Natural killer cell (primary cell): ENCODE data around the gene ZNF564. TPM values are rescaled to one million over a fixed set of nuclear protein-coding genes. Genes with fewer than 3 reads are reported as not detected.

Experiments
- ATAC-seq, 3 donors: fragments of 150-1000 bp in 2 of 3; fragments of 200-7000 bp in 1 of 3; cut with Tn5 transposase; 1 replicate in 1 of 3; 2 replicates in 2 of 3; pipeline ENCODE4 v1.10.0; 2021; ENCODE audit warnings: mild to moderate bottlenecking in 2 of 3, moderate library complexity in 2 of 3
- DNase-seq, 2 donors: peaks; one replicate each; pipeline versions ENCODE4 v3.0.0 to v3.0.0-alpha.2; 2013 to 2021; ENCODE audit warnings: mixed read lengths in 1 of 2
- H3K27ac ChIP-seq: one replicate; pipeline ENCODE4 v1.5.1; 2013; ENCODE audit warnings: mild to moderate bottlenecking, low read length
- H3K27me3 ChIP-seq: one replicate; pipeline ENCODE4 v1.6.1; 2013; ENCODE audit warnings: low read length; ENCODE audit not compliant: control insufficient read depth, insufficient read depth
- H3K36me3 ChIP-seq: one replicate; pipeline ENCODE4 v1.6.1; 2013; ENCODE audit warnings: low read length; ENCODE audit not compliant: control insufficient read depth, insufficient read depth
- H3K4me1 ChIP-seq: one replicate; pipeline ENCODE4 v1.6.1; 2013; ENCODE audit warnings: low read length; ENCODE audit not compliant: control insufficient read depth, insufficient read depth
- H3K4me3 ChIP-seq: one replicate; pipeline ENCODE4 v1.5.1; 2013; ENCODE audit warnings: low read length
- H3K9me3 ChIP-seq: one replicate; pipeline ENCODE4 v1.6.1; 2013; ENCODE audit warnings: low read length; ENCODE audit not compliant: control insufficient read depth, insufficient read depth
- H3K27ac Mint-ChIP-seq, 2 donors: one replicate each; pipeline ENCODE4 v1.8.0; 2022; ENCODE audit warnings: mild to moderate bottlenecking in 2 of 2, mixed read lengths in 2 of 2, moderate library complexity in 1 of 2
- H3K27me3 Mint-ChIP-seq, 2 donors: one replicate each; pipeline ENCODE4 v1.8.0; 2022; ENCODE audit warnings: low read depth in 2 of 2, mixed read lengths in 2 of 2
- H3K36me3 Mint-ChIP-seq: one replicate; pipeline ENCODE4 v1.8.0; 2022; ENCODE audit warnings: mixed read lengths
- H3K4me1 Mint-ChIP-seq, 2 donors: one replicate each; pipeline ENCODE4 v1.8.0; 2022; ENCODE audit warnings: mixed read lengths in 2 of 2
- H3K4me3 Mint-ChIP-seq: one replicate; pipeline ENCODE4 v1.8.0; 2022; ENCODE audit warnings: mild to moderate bottlenecking, moderate library complexity, mixed read lengths
- H3K9me3 Mint-ChIP-seq, 2 donors: one replicate each; pipeline ENCODE4 v1.8.0; 2022; ENCODE audit warnings: mixed read lengths in 2 of 2
- WGBS: methylation state at CpG from one replicate; pipeline ENCODE4 v1.1.7; 2013; ENCODE audit warnings: missing lambda C conversion rate; ENCODE audit not compliant: insufficient coverage; 5-methylcytosine and 5-hydroxymethylcytosine counted together
- intact Hi-C: fragments of 100-400 bp; cut with micrococcal nuclease; formaldehyde crosslinking; loops from one replicate; pipeline ENCODE4 v1.14.2; 2022
- total RNA-seq, 4 donors: library from RNA; stranded (reverse); fragments of 120-200 nt in 1 of 4; gene quantifications; one replicate each; pipeline versions ENCODE4 v1.2.3 to v1.2.4, GENCODE V29; 2013 to 2022
- TF ChIP-seq, protein P1 (sequence below): fragments of 200-600 bp; IDR thresholded peaks from one replicate; pipeline ENCODE4 v1.8.0; 2022; ENCODE audit warnings: antibody characterized with exemption

ZNF564 gene
- total RNA-seq, 3 donors from 2014 or later (not counting 1 experiment from before 2014, with no cell fraction given), result 22.0 to 27.1 (median 23.3) TPM

DNA sequence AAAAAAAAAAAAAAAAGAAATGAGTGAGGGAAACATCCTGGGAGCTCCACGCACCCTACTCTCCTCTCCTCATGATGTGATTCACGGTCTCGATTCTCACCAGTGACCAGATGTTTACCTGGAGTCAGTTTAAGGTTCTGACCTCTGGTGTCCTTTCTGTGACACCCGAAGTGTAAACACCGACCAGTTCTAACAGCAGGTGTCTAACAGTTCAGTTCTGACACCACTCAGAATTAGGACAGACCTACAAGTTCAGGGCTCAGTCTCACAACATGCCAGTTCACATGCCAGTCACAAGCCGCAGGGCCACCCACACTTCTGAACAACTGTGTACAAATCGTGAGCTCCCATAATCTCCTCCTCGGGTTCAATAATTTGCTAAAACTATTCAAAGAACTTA, 6.0 kb downstream of the ZNF564 start:
- peaks cover 24% of the 10 kb centered on the region for H3K4me1 ChIP-seq
- H3K27me3 ChIP-seq, result no peaks in the 10 kb centered on the region
- WGBS, result 93% methylated on average over 8 of the region's 8 CpGs
- no peak overlapping the region for H3K4me3 ChIP-seq
- TF ChIP-seq, protein P1, sequence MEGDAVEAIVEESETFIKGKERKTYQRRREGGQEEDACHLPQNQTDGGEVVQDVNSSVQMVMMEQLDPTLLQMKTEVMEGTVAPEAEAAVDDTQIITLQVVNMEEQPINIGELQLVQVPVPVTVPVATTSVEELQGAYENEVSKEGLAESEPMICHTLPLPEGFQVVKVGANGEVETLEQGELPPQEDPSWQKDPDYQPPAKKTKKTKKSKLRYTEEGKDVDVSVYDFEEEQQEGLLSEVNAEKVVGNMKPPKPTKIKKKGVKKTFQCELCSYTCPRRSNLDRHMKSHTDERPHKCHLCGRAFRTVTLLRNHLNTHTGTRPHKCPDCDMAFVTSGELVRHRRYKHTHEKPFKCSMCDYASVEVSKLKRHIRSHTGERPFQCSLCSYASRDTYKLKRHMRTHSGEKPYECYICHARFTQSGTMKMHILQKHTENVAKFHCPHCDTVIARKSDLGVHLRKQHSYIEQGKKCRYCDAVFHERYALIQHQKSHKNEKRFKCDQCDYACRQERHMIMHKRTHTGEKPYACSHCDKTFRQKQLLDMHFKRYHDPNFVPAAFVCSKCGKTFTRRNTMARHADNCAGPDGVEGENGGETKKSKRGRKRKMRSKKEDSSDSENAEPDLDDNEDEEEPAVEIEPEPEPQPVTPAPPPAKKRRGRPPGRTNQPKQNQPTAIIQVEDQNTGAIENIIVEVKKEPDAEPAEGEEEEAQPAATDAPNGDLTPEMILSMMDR, result no peak
- no peaks in the 10 kb centered on the region for H3K9me3 ChIP-seq
- H3K36me3 ChIP-seq, result peaks cover 6% of the 10 kb centered on the region
- Mint-ChIP-seq H3K27ac (peak overlapping the region; percentile 86 to 90), H3K27me3 (no peaks in the 10 kb centered on the region), H3K36me3 (no peaks in the 10 kb centered on the region), H3K4me1 (peaks cover 57 to 60% of the 10 kb centered on the region in 2 donors), H3K9me3 (no peaks in the 10 kb centered on the region), H3K4me3 (peak overlapping the region; percentile 50)
- no peak overlapping the region for H3K27ac ChIP-seq
- no peak for DNase-seq
- ATAC-seq, result no peak
- intact Hi-C loops, result no loop called here

DNA sequence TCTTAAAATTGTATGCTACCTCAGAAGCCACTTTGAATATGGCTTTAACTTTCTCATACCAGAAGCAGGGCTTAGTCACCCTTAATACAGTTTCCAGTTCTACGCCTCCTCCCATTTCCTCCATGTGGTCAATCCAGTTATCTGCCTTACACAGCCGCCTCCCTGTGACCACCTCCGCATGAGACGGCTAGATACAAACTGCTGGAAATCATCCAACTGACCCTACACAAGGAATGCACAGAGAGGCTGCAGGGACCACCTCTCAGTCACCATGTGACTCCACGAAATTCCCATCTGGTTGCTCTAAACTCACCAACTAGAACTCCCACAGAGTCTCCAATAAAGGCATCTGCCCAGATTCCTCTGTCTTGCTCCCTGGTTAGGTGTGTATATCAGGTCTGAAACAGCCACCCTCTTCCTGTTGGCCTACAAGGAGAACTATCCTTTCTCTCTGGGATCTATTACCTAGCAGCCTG, 6.8 kb downstream of the ZNF564 start:
- Histone ChIP-seq H3K27me3 (no peaks in the 10 kb centered on the region), H3K9me3 (no peaks in the 10 kb centered on the region), H3K4me3 (no peak overlapping the region), H3K36me3 (peaks cover 6% of the 10 kb centered on the region), H3K27ac (no peak overlapping the region), H3K4me1 (peaks cover 15% of the 10 kb centered on the region)
- TF ChIP-seq, protein P1, result no peak
- intact Hi-C loops, result no loop called here
- Mint-ChIP-seq H3K9me3 (no peaks in the 10 kb centered on the region), H3K36me3 (no peaks in the 10 kb centered on the region), H3K4me3 (peak overlapping the region; percentile 74), H3K27ac (peak overlapping the region; percentile 86 to 90), H3K27me3 (no peaks in the 10 kb centered on the region), H3K4me1 (peaks cover 54 to 57% of the 10 kb centered on the region in 2 donors)
- WGBS, result 30% methylated on average over 5 of the region's 5 CpGs
- ATAC-seq (peak in 2 of 3 donors; percentile 34 to 47), DNase-seq (no peak)

- intact Hi-C loops, result no loop called here
- H3K4me3 Mint-ChIP-seq, result peak overlapping the region; percentile 74
These were observed 7.4 kb downstream of the ZNF564 start for GRCh38 chr19:12543855-12544254.

More at GRCh38 chr19:12543855-12544254, 7.4 kb downstream of the ZNF564 start:
- Histone ChIP-seq H3K9me3 (no peaks in the 10 kb centered on the region), H3K27ac (no peak overlapping the region), H3K36me3 (peaks cover 6% of the 10 kb centered on the region), H3K4me1 (peaks cover 11% of the 10 kb centered on the region), H3K27me3 (no peaks in the 10 kb centered on the region), H3K4me3 (no peak overlapping the region)
- H3K9me3 Mint-ChIP-seq, result no peaks in the 10 kb centered on the region
- no peaks in the 10 kb centered on the region for H3K27me3 Mint-ChIP-seq
- H3K4me1 Mint-ChIP-seq, result peaks cover 49 to 51% of the 10 kb centered on the region in 2 donors
- TF ChIP-seq, protein P1, result no peak
- ATAC-seq (peak in 2 of 3 donors; percentile 69 to 75), DNase-seq (no peak)
- peak overlapping the region; percentile 86 to 90 for H3K27ac Mint-ChIP-seq
- 83% methylated on average over 1 of the region's 1 CpG for WGBS
- H3K36me3 Mint-ChIP-seq, result no peaks in the 10 kb centered on the region
